GM06990 (cell line): ENCODE measurements around the gene TWNK.

Experiments used
- DNase-seq: peaks from one replicate; pipeline ENCODE4 v3.0.0-alpha.2; 2011; ENCODE audit not compliant: insufficient read length; ENCODE audit errors: extremely low read depth
- H3K27me3 ChIP-seq: replicated peaks from 2 replicates; pipeline ENCODE4 v1.6.0; 2011; ENCODE audit warnings: low read length; ENCODE audit not compliant: control insufficient read depth, insufficient read depth
- H3K36me3 ChIP-seq: 2 replicates; pipeline ENCODE4 v1.5.1; 2011; ENCODE audit warnings: low read length; ENCODE audit not compliant: control insufficient read depth, insufficient read depth
- H3K4me3 ChIP-seq: replicated peaks from 2 replicates; pipeline ENCODE4 v1.5.1; 2011; ENCODE audit warnings: low read depth, mild to moderate bottlenecking, control low read depth, low read length
- TF ChIP-seq, protein P1 (sequence below): IDR thresholded peaks from 2 replicates; pipeline ENCODE4 v1.5.1; 2011; ENCODE audit warnings: low read length, control low read depth, mild to moderate bottlenecking, inconsistent platforms; ENCODE audit not compliant: insufficient read depth, poor library complexity, severe bottlenecking

The TWNK gene

DNA sequence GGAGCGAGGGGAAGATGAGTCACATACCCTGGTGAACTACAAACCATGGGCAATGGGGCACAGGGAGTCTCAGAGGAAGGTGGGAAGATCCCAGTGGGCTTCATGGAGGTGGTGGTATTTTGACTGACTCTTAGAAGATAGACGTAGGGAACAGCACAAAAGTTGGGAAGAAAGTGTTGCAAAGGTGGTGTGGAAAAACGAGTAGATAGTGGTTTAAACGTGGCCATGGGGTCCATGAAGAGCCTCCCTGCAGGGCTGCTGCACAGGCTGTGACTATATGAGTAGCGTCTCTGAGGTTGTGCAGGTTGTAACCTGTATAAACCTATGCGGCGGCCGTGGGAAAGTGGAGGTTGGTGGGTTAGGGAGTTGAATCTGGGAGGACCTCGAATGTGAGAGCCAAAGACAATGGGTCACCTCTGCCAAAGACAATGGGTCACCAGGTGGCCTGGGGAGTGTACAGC lies 26.1 kb downstream of the TWNK start:
- Histone ChIP-seq H3K36me3 (no peaks in the 10 kb centered on the region), H3K27me3 (peaks cover 2% of the 10 kb centered on the region), H3K4me3 (no peak overlapping the region)
- DNase-seq: no peak
- TF ChIP-seq, protein P1, sequence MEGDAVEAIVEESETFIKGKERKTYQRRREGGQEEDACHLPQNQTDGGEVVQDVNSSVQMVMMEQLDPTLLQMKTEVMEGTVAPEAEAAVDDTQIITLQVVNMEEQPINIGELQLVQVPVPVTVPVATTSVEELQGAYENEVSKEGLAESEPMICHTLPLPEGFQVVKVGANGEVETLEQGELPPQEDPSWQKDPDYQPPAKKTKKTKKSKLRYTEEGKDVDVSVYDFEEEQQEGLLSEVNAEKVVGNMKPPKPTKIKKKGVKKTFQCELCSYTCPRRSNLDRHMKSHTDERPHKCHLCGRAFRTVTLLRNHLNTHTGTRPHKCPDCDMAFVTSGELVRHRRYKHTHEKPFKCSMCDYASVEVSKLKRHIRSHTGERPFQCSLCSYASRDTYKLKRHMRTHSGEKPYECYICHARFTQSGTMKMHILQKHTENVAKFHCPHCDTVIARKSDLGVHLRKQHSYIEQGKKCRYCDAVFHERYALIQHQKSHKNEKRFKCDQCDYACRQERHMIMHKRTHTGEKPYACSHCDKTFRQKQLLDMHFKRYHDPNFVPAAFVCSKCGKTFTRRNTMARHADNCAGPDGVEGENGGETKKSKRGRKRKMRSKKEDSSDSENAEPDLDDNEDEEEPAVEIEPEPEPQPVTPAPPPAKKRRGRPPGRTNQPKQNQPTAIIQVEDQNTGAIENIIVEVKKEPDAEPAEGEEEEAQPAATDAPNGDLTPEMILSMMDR: no peak

DNA sequence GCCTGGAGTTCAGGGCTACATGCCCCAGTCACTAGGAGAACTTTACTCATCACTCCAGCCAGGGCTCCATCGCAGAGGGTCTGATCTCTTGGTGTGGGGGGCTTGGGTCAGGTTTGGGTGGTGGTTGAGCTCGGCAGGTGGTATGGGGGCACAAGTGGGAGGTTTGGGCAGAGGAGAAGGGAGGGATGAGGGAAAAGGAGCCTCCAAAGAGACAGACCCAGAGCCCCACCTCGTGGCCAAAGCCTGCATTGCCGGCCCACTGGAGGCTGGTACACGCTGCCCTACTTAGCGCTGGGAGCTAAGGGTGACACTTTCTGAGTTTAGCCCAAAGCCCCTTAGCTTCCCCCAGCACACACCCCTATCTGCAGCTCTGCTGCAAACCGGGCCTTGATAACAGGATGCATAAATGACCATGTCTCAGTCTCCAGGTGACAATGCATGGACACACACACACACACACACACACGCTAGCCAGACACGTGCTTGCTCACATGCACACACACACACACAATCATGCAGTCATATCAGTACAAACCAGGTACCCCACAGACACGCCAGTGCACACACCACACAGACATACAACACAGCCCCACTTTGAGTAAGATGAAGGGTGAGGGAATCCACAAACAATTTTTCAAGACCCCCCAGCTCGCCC lies 27.0 kb downstream of the TWNK start:
- DNase-seq: peak; percentile 52
- Histone ChIP-seq H3K36me3 (no peaks in the 10 kb centered on the region), H3K27me3 (peaks cover 2% of the 10 kb centered on the region), H3K4me3 (no peak overlapping the region)
- TF ChIP-seq, protein P1: peak; percentile 98

DNA sequence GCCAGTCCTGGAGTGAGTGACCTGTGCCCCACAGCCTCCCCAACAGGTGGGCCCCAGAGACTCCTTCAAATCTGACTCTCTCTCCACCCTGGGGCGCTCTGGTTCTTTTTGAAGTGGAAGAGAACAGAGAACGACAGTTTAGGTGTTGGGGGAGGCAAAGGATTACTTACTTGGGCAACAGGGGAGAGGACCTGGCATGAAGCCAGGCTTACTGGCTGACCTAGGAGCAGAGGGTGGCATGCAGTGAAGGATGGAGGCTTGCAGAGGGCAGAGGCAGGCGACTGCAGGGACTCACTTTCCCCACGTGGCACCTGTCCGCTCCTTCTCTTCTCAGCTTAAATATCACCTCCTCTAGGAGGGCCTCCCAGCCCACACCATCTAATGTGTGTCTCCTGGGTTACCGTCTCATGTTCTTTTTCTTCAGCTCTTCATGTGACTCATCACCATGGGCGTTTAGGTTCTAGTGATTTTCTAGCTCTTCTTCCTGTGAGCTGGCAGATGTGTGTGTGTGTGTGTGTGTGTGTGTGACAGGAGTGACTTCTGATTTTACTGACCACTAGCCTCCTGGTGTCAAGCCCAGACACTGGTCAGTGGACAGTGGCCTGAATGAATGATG lies 27.7 kb downstream of the TWNK start:
- H3K36me3 ChIP-seq: no peaks in the 10 kb centered on the region
- peaks cover 2% of the 10 kb centered on the region for H3K27me3 ChIP-seq
- H3K4me3 ChIP-seq: no peak overlapping the region
- DNase-seq: no peak
- TF ChIP-seq, protein P1: no peak

DNA sequence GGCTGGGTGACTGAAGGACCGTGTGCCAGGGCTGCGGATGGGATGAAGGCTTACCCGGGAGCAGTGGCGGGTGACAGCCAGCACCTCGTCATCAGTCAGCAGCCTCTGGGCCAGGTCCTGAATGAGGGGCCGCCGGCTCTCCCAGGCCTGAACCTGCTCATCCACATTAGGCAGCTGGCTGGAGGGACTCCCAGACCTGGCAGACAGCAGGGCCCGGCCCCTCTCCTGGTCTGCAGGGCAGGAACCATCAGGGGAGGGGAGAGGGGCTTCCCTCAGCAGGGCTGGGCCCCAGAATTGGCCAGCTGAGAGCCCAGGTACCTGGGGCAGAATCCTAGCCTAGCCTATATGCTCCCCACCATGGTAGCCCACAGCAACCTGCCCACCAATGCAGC lies 28.2 kb downstream of the TWNK start:
- Histone ChIP-seq H3K36me3 (no peaks in the 10 kb centered on the region), H3K4me3 (no peak overlapping the region), H3K27me3 (peaks cover 2% of the 10 kb centered on the region)
- no peak for DNase-seq
- TF ChIP-seq, protein P1: no peak

DNA sequence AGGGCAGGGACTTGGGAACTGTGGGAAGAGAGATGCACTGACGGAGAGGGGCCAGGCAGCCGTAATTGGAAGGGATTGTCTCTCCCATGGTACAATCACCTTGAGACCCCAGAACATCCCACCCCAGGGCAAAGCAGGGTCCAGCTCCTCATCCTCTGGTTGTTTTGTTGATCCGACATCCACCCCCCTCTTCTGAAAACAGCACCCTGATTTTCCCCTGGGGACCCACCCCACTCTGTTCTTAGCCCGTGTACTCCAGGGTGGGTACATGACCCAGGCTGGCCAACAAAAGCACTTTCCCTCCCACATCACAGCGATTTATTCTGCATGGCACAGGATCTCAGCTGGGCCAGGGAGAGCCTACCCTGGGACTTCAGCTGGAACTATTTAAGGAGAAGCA lies 29.5 kb downstream of the TWNK start:
- H3K27me3 ChIP-seq: peaks cover 2% of the 10 kb centered on the region
- no peak overlapping the region for H3K4me3 ChIP-seq
- no peak for DNase-seq
- no peaks in the 10 kb centered on the region for H3K36me3 ChIP-seq
- TF ChIP-seq, protein P1: no peak
